HCT116 (cell line): ENCODE data around the gene GPR32.

Source experiments
- ATF3 ChIP-seq: IDR thresholded peaks from 2 replicates; pipeline ENCODE4 v1.6.1; 2012
- CEBPB ChIP-seq: IDR thresholded peaks from 2 replicates; pipeline ENCODE4 v1.6.1; 2012; ENCODE audit warnings: low read depth
- EZH2 ChIP-seq: fragments of 200-600 bp; sonication (generic); IDR thresholded peaks from 2 replicates; pipeline ENCODE4 v1.6.1; 2017; ENCODE audit warnings: antibody characterized with exemption, mixed run types
- EZH2phosphoT487 ChIP-seq: fragments of 200-600 bp; IDR thresholded peaks from 2 replicates; pipeline ENCODE4 v1.6.1; 2018; ENCODE audit warnings: antibody characterized with exemption, borderline replicate concordance
- FOSL1 ChIP-seq: IDR thresholded peaks from 2 replicates; pipeline ENCODE4 v1.6.1; 2012; ENCODE audit warnings: low read depth
- MAX ChIP-seq: IDR thresholded peaks from 2 replicates; pipeline ENCODE4 v1.6.1; 2012
- POLR2A ChIP-seq: IDR thresholded peaks from 2 replicates; pipeline ENCODE4 v1.7.0; 2011; ENCODE audit warnings: borderline replicate concordance; ENCODE audit not compliant: insufficient read depth, insufficient read length; ENCODE audit errors: extremely low read depth
- POLR2AphosphoS5 ChIP-seq: IDR thresholded peaks from 2 replicates; pipeline ENCODE4 v1.6.1; 2011; ENCODE audit warnings: mild to moderate bottlenecking, low read depth, low read length, moderate library complexity
- RAD21 ChIP-seq: IDR thresholded peaks from 2 replicates; pipeline ENCODE4 v1.6.1; 2012; ENCODE audit warnings: low read depth, mild to moderate bottlenecking
- SIN3A ChIP-seq: IDR thresholded peaks from 2 replicates; pipeline ENCODE4 v1.6.1; 2012; ENCODE audit warnings: low read depth
- TF ChIP-seq, protein P1 (sequence below), 3 experiments: fragments of 200-600 bp in 1 of 3; sonication (generic) in 1 of 3; IDR thresholded peaks in 2 of 3; conservative IDR thresholded peaks in 1 of 3; 2 replicates each; pipeline ENCODE4 v1.5.1; 2012 to 2017; ENCODE audit warnings: low read depth in 2 of 3, low read length in 2 of 3, antibody characterized with exemption in 1 of 3, borderline replicate concordance in 1 of 3, control low read depth in 1 of 3, mild to moderate bottlenecking in 1 of 3, mixed read lengths in 1 of 3, mixed run types in 1 of 3, moderate library complexity in 1 of 3; ENCODE audit not compliant: insufficient read depth in 1 of 3
- TF ChIP-seq, protein P2 (sequence below): IDR thresholded peaks from 2 replicates; pipeline ENCODE4 v1.6.1; 2012; ENCODE audit warnings: low read depth
- TF ChIP-seq, protein P3 (sequence below): IDR thresholded peaks from 2 replicates; pipeline ENCODE4 v1.6.1; 2011; ENCODE audit warnings: mild to moderate bottlenecking, low read length, moderate library complexity; ENCODE audit not compliant: insufficient replicate concordance; ENCODE audit errors: extremely low read depth

DNA sequence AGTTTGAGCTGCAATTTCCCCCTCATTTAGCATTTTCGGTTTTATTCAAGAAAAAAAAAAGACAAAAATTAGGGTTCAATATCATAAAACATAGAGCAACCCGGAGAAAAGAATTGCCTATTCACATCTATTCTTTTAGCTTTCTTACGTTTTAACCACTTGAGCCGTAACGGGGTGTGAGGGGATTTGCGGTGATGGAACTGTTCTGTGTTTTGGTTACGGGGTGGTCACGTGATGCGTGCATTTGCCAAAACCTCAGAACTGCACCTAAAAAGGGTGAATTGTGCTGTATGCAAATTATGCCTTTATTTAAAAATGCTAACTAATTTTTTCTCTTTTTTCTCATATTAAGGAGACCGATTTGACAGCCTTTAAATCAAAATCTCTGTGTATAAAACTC lies 25.0 kb upstream of the GPR32 start:
- TF ChIP-seq, protein P1, sequence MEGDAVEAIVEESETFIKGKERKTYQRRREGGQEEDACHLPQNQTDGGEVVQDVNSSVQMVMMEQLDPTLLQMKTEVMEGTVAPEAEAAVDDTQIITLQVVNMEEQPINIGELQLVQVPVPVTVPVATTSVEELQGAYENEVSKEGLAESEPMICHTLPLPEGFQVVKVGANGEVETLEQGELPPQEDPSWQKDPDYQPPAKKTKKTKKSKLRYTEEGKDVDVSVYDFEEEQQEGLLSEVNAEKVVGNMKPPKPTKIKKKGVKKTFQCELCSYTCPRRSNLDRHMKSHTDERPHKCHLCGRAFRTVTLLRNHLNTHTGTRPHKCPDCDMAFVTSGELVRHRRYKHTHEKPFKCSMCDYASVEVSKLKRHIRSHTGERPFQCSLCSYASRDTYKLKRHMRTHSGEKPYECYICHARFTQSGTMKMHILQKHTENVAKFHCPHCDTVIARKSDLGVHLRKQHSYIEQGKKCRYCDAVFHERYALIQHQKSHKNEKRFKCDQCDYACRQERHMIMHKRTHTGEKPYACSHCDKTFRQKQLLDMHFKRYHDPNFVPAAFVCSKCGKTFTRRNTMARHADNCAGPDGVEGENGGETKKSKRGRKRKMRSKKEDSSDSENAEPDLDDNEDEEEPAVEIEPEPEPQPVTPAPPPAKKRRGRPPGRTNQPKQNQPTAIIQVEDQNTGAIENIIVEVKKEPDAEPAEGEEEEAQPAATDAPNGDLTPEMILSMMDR (IDR thresholded peaks at IDR 0.05 in 2 of 3, conservative IDR thresholded peaks at IDR 0.05 in 1 of 3; ENCODE audit: borderline replicate concordance in 1 of 3, insufficient read depth in 1 of 3, low read depth in 2 of 3, low read length in 2 of 3), result no peak
- TF ChIP-seq POLR2A (no peak), SIN3A (no peak), EZH2 (no peak), RAD21 (no peak), EZH2phosphoT487 (no peak), MAX (no peak), CEBPB (no peak), POLR2AphosphoS5 (no peak), FOSL1 (no peak), ATF3 (no peak)
- TF ChIP-seq, protein P2, sequence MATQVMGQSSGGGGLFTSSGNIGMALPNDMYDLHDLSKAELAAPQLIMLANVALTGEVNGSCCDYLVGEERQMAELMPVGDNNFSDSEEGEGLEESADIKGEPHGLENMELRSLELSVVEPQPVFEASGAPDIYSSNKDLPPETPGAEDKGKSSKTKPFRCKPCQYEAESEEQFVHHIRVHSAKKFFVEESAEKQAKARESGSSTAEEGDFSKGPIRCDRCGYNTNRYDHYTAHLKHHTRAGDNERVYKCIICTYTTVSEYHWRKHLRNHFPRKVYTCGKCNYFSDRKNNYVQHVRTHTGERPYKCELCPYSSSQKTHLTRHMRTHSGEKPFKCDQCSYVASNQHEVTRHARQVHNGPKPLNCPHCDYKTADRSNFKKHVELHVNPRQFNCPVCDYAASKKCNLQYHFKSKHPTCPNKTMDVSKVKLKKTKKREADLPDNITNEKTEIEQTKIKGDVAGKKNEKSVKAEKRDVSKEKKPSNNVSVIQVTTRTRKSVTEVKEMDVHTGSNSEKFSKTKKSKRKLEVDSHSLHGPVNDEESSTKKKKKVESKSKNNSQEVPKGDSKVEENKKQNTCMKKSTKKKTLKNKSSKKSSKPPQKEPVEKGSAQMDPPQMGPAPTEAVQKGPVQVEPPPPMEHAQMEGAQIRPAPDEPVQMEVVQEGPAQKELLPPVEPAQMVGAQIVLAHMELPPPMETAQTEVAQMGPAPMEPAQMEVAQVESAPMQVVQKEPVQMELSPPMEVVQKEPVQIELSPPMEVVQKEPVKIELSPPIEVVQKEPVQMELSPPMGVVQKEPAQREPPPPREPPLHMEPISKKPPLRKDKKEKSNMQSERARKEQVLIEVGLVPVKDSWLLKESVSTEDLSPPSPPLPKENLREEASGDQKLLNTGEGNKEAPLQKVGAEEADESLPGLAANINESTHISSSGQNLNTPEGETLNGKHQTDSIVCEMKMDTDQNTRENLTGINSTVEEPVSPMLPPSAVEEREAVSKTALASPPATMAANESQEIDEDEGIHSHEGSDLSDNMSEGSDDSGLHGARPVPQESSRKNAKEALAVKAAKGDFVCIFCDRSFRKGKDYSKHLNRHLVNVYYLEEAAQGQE, result no peak
- TF ChIP-seq, protein P3, sequence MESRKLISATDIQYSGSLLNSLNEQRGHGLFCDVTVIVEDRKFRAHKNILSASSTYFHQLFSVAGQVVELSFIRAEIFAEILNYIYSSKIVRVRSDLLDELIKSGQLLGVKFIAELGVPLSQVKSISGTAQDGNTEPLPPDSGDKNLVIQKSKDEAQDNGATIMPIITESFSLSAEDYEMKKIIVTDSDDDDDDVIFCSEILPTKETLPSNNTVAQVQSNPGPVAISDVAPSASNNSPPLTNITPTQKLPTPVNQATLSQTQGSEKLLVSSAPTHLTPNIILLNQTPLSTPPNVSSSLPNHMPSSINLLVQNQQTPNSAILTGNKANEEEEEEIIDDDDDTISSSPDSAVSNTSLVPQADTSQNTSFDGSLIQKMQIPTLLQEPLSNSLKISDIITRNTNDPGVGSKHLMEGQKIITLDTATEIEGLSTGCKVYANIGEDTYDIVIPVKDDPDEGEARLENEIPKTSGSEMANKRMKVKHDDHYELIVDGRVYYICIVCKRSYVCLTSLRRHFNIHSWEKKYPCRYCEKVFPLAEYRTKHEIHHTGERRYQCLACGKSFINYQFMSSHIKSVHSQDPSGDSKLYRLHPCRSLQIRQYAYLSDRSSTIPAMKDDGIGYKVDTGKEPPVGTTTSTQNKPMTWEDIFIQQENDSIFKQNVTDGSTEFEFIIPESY, result no peak
